RWPE1 (cell line): Measurements from ENCODE around the gene OTOG.

Experiments used
- CTCF ChIA-PET: fragments of 350-600 bp; sonication (Branson Sonifier 250); formaldehyde crosslinking; extraction: SDS; loops from one replicate; lab custom pipeline; 2021; lab: Yijun Ruan, JAX
- POLR2A ChIA-PET: fragments of 400-600 bp; formaldehyde crosslinking; extraction: SDS; loops from one replicate; lab custom pipeline; 2020; ENCODE audit warnings: antibody characterized with exemption; ENCODE audit not compliant: low non-redundant PET; lab: Yijun Ruan, JAX
- DNase-seq: peaks from one replicate; pipeline ENCODE4 v3.0.0; 2012; ENCODE audit warnings: low spot score
- H3K27ac ChIP-seq: fragments of 450-650 bp; 2 replicates; pipeline ENCODE4 v1.5.1; 2017
- CTCF ChIP-seq: fragments of 450-650 bp; conservative IDR thresholded peaks from 2 replicates; pipeline ENCODE4 v1.5.1; 2017; ENCODE audit warnings: low read depth, mild to moderate bottlenecking

The OTOG gene

DNA sequence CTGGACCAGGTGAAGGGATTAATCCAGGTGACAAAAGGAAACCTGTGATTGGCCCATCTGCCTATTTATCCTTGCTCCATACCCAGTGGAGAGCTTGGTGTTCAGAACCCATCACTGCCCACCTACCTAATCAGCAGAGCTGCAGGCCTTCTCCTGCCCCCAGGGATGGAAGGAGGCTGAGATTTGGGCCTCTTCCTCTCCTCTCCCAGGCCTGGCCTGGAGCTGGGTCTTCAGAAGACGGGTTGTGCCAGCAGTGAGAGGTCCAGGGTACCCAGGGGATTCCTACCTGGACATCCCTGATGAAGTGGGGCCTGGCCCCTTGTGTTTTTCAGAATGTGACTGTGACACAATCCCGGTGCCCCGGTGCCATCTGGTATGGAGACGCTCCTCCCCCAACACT is 92.0 kb downstream of the OTOG start:
- ChIA-PET CTCF (no interaction called here), POLR2A (no interaction called here)
- H3K27ac ChIP-seq, result no peak overlapping the region
- TF ChIP-seq CTCF, result no peak
- no peak for DNase-seq

DNA sequence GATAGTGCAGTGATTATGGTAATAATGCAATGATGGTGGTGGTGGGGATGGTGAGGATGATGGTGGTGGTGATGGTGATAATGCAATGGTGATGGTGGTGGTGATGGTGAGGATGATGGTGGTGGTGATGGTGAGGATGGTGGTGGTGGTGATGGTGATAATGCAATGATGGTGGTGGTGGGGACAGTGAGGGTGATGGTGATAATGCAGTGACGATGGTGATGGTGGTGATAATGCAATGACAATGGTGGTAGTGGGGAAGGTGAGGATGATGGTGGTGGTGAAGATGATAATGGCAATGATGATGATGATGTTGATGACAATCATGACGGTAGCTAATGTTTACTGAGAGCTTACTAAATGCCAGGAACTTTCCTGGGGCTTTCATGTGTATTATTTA is 92.7 kb downstream of the OTOG start:
- ChIA-PET CTCF (no interaction called here), POLR2A (no interaction called here)
- TF ChIP-seq CTCF, result no peak
- no peak for DNase-seq
- H3K27ac ChIP-seq, result no peak overlapping the region

DNA sequence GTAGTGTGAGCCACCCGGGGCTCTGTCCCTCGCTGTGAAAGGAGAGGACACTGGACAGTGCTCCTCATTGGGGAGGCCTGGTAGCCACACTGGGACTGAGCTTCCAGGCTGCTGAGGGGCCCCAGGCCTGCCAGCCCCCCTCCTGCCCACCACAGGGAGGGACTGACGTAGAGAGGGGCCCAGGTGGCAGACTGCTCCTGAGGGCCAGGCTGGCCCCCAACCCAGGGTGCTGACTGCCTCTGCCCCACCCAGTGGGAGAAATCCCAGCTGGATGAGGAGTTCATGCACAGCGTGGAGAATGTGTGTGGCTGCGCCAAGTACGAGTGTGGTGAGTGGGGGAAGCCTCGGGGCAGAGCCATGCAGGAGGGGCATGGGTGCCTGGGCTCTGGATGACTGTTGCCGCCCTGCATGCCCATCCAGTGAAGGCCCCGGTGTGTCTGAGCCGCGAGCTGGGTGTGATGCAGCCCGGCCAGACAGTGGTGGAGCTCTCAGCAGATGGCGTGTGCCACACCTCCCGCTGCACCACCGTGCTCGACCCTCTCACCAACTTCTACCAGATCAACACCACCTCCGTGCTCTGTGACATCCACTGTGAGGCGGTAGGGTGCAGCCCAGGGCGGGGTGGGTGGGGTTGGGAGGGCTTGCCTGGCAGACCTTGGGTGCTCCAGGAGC is 93.6 kb downstream of the OTOG start:
- CTCF ChIA-PET, result no interaction called here
- POLR2A ChIA-PET, result no interaction called here
- DNase-seq, result no peak
- no peak for TF ChIP-seq CTCF
- no peak overlapping the region for H3K27ac ChIP-seq

- no peak for DNase-seq
- ChIA-PET POLR2A (no interaction called here), CTCF (no interaction called here)
- no peak overlapping the region for H3K27ac ChIP-seq
- no peak for TF ChIP-seq CTCF
Observed at GRCh38 chr11:17641792-17642350, 94.8 kb downstream of the OTOG start.

DNA sequence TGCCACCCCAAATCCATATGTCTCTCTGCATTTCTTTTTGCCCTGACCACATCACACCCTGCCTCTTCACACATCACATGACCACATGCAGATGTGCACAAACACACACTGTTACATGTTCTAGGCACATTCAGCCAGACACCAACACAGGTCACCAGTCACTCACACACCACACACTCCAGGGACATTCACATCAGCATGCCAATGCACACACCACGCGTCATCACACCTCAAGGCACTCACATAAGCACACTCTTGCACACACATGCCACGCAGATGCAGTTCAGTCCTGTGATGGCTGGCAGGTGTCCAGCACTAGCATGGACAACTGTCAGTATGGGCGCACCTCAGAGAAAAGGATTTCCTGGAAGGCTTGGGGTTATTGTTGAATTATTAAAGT is 95.3 kb downstream of the OTOG start:
- ChIA-PET CTCF (no interaction called here), POLR2A (no interaction called here)
- no peak for TF ChIP-seq CTCF
- DNase-seq, result no peak
- H3K27ac ChIP-seq, result no peak overlapping the region

GRCh38 chr11:17642980-17643379 is 95.9 kb downstream of the OTOG start:
- ChIA-PET POLR2A (no interaction called here), CTCF (no interaction called here)
- no peak for DNase-seq
- H3K27ac ChIP-seq, result no peak overlapping the region
- TF ChIP-seq CTCF, result no peak
